Loucy (cell line): ENCODE results near the gene ARHGAP42.

ENCODE experiments used
- CTCF ChIP-seq: fragments of 200-600 bp; sonication (generic); conservative IDR thresholded peaks from 2 replicates; pipeline ENCODE4 v1.5.1; 2014; ENCODE audit warnings: mild to moderate bottlenecking, antibody characterized with exemption, low read length
- EZH2phosphoT487 ChIP-seq: fragments of 200-600 bp; IDR thresholded peaks from 2 replicates; pipeline ENCODE4 v1.6.1; 2018; ENCODE audit warnings: antibody characterized with exemption, mild to moderate bottlenecking, moderate library complexity, borderline replicate concordance

- TF ChIP-seq CTCF, result no peak
- TF ChIP-seq EZH2phosphoT487, result no peak
Observed at GRCh38 chr11:100972046-100972445, 285.0 kb downstream of the ARHGAP42 start.
